ENCODE results near the gene RBFOX1. TPM values are rescaled to one million over a fixed set of nuclear protein-coding genes. Genes with fewer than 3 reads are reported as not detected.

RBFOX1 gene
- total RNA-seq, 1 experiment from 2014 or later: not detected

DNA sequence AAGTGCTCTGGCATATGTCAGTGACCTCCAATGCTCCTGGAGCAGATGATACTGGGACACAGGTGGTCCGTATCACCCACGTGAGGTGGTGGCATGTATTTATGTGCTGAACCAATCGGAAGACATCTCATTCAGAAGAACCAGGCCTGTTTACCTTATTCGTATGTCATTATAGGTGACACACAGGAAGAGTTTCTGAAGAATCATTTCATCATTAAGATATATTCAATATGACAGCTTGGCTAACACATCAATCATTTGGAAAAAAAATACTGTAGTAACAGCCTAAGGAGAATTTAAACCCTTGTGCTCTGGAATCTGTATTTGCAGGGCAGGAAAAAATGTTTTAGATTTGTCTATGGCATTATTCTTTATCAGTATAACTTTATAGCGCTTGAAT, 44.6 kb downstream of the RBFOX1 start:
- intact Hi-C loops (cut with micrococcal nuclease): no loop called here
- H3K79me2 ChIP-seq (ENCODE audit: low read length): no peaks in the 10 kb centered on the region

DNA sequence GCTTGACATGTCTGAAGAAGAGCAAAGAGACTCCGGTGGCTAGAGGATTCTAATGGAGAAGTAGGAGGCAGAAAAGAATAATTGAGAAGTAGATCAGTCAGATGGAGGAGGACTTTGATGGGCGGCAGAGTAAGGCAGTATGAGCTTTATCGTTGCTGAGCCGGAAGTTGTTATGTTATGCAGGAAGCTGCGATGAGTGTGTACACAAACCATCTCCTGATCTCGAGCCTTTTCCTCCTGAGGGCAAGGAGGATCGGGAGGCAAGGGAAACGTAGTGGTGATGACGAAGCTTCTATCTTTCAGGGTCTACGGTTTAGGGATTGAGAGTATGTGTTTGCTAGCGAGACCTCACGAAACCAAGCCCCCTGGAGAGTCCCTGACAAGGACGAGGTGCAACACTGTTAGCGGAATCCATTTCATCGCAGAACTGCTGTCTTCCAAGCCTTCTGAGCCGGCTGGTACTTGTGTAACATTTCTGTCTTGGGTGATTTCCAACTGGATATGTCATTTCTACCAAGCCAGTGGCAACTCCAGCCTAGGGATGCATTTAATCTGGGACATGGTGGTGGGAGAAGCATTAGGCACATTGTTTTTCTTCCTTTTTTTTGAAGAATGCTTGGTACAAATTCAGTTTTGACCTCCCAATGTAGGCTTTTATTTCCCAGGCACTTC, 45.5 kb downstream of the RBFOX1 start:
- no peak for TF ChIP-seq CTCF (conservative IDR thresholded peaks at IDR 0.05; ENCODE audit: low read depth, low read length)
- no peak for TF ChIP-seq EZH2phosphoT487 (IDR thresholded peaks at IDR 0.05; ENCODE audit: borderline replicate concordance, low read length)
- TF ChIP-seq EZH2 (IDR thresholded peaks at IDR 0.05; ENCODE audit: low read length, unreplicated experiment): no peak
- H3K9me3 ChIP-seq (ENCODE audit: low read length): no peaks in the 10 kb centered on the region
- ChIA-PET POLR2A (ENCODE audit: unreplicated experiment) (no interaction called here), CTCF (no interaction called here)
- H3K27ac ChIP-seq (ENCODE audit: low read length): no peak overlapping the region
- H3K9ac ChIP-seq (ENCODE audit: low read length): no peak overlapping the region
- no peak overlapping the region for H2AFZ ChIP-seq (ENCODE audit: low read length)
- no peak for DNase-seq
- no peak overlapping the region for H3K4me2 ChIP-seq (ENCODE audit: low read length)
- intact Hi-C loops (cut with micrococcal nuclease): no loop called here
- H3K79me2 ChIP-seq (ENCODE audit: low read length): no peaks in the 10 kb centered on the region
- no peaks in the 10 kb centered on the region for H4K20me1 ChIP-seq (ENCODE audit: low read length)
- H3K4me1 ChIP-seq (ENCODE audit: insufficient read depth, low read length): no peaks in the 10 kb centered on the region
- no peaks in the 10 kb centered on the region for H3K36me3 ChIP-seq (ENCODE audit: low read depth, low read length)
- ATAC-seq: no peak
- no peaks in the 10 kb centered on the region for H3F3A ChIP-seq (ENCODE audit: low read length, unreplicated experiment)
- no peak overlapping the region for H3K4me3 ChIP-seq (ENCODE audit: low read length)
- BruUV-seq (replicated peaks): no TSS peak
- H3K27me3 ChIP-seq (ENCODE audit: low read length): no peaks in the 10 kb centered on the region
- no peaks in the 10 kb centered on the region for H3K9me2 ChIP-seq (replicated peaks; ENCODE audit: low read length)

More for the DNA sequence above, 44.6 kb downstream of the RBFOX1 start:
- TF ChIP-seq EZH2 (IDR thresholded peaks at IDR 0.05; ENCODE audit: low read length, unreplicated experiment): no peak
- TF ChIP-seq CTCF (conservative IDR thresholded peaks at IDR 0.05; ENCODE audit: low read depth, low read length): no peak
- TF ChIP-seq EZH2phosphoT487 (IDR thresholded peaks at IDR 0.05; ENCODE audit: borderline replicate concordance, low read length): no peak
- no peaks in the 10 kb centered on the region for H3K9me3 ChIP-seq (ENCODE audit: low read length)
- no peaks in the 10 kb centered on the region for H3F3A ChIP-seq (ENCODE audit: low read length, unreplicated experiment)
- ATAC-seq (no peak), DNase-seq (no peak)
- no peak overlapping the region for H3K27ac ChIP-seq (ENCODE audit: low read length)
- no peak overlapping the region for H2AFZ ChIP-seq (ENCODE audit: low read length)
- no peaks in the 10 kb centered on the region for H3K4me1 ChIP-seq (ENCODE audit: insufficient read depth, low read length)
- H3K4me2 ChIP-seq (ENCODE audit: low read length): no peak overlapping the region
- ChIA-PET POLR2A (ENCODE audit: unreplicated experiment) (no interaction called here), CTCF (no interaction called here)
- H3K27me3 ChIP-seq (ENCODE audit: low read length): no peaks in the 10 kb centered on the region
- BruUV-seq (replicated peaks): no TSS peak
- H4K20me1 ChIP-seq (ENCODE audit: low read length): no peaks in the 10 kb centered on the region
- H3K9ac ChIP-seq (ENCODE audit: low read length): no peak overlapping the region
- H3K9me2 ChIP-seq (replicated peaks; ENCODE audit: low read length): no peaks in the 10 kb centered on the region
- H3K4me3 ChIP-seq (ENCODE audit: low read length): no peak overlapping the region
- no peaks in the 10 kb centered on the region for H3K36me3 ChIP-seq (ENCODE audit: low read depth, low read length)

DNA sequence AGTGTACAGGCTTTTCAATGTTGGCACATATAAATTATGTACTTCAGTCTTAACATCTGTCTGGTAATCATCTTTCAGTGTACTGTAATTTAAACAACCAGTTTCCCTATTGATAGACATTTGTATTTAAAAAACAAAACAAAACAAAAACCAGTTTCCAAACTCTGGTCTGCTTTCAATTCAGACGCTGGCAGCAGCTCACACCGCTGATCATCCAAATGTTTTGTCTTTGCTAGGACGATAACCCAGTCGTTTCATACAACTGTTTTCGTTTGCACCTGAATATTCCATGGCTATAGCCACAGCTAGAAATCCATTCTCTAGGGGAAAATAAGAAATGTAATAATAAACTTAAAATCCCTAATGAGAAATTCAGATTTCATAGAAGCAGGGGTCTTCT, 47.8 kb downstream of the RBFOX1 start:
- Histone ChIP-seq H2AFZ (ENCODE audit: low read length) (no peak overlapping the region), H4K20me1 (ENCODE audit: low read length) (no peaks in the 10 kb centered on the region), H3F3A (ENCODE audit: low read length, unreplicated experiment) (no peaks in the 10 kb centered on the region), H3K27ac (ENCODE audit: low read length) (no peak overlapping the region), H3K4me1 (ENCODE audit: insufficient read depth, low read length) (no peaks in the 10 kb centered on the region), H3K9me2 (replicated peaks; ENCODE audit: low read length) (no peaks in the 10 kb centered on the region), H3K4me2 (ENCODE audit: low read length) (no peak overlapping the region), H3K79me2 (ENCODE audit: low read length) (no peaks in the 10 kb centered on the region), H3K4me3 (ENCODE audit: low read length) (no peak overlapping the region), H3K9me3 (ENCODE audit: low read length) (0 out of 2 replicates have a peak, but pooled peaks cover 3% of the 10 kb centered on the region), H3K36me3 (ENCODE audit: low read depth, low read length) (no peaks in the 10 kb centered on the region), H3K27me3 (ENCODE audit: low read length) (no peaks in the 10 kb centered on the region), H3K9ac (ENCODE audit: low read length) (no peak overlapping the region)
- TF ChIP-seq EZH2phosphoT487 (IDR thresholded peaks at IDR 0.05; ENCODE audit: borderline replicate concordance, low read length): no peak
- no peak for TF ChIP-seq EZH2 (IDR thresholded peaks at IDR 0.05; ENCODE audit: low read length, unreplicated experiment)
- TF ChIP-seq CTCF (conservative IDR thresholded peaks at IDR 0.05; ENCODE audit: low read depth, low read length): no peak
- ChIA-PET CTCF (no interaction called here), POLR2A (ENCODE audit: unreplicated experiment) (no interaction called here)
- intact Hi-C loops (cut with micrococcal nuclease): no loop called here
- ATAC-seq (no peak), DNase-seq (no peak)
- no TSS peak for BruUV-seq (replicated peaks)

Measured in PC-3 (cell line).